GM19395 (cell line): ENCODE measurements around the gene SEMA4B.
A peak's percentile ranks its signal among the peaks of the same experiment; 100 is the strongest.

Experiments used
- ATAC-seq: cut with Tn5 transposase; IDR thresholded peaks from one replicate; pipeline ENCODE4 v1.9.1; 2021; ENCODE audit warnings: mild to moderate bottlenecking, moderate library complexity; ENCODE audit not compliant: unreplicated experiment

The SEMA4B gene

GRCh38 chr15:90225047-90225446, 23.9 kb downstream of the SEMA4B start:
- ATAC-seq, result no peak

- ATAC-seq, result no peak
These were observed 24.5 kb downstream of the SEMA4B start for GRCh38 chr15:90225504-90226234.

- ATAC-seq, result no peak
These were observed 26.2 kb downstream of the SEMA4B start for GRCh38 chr15:90227336-90227735.

GRCh38 chr15:90227816-90228772, 27.0 kb downstream of the SEMA4B start:
- ATAC-seq, result no peak

GRCh38 chr15:90228960-90229359, 27.8 kb downstream of the SEMA4B start:
- ATAC-seq, result no peak

- ATAC-seq, result no peak
These were observed 29.0 kb downstream of the SEMA4B start for GRCh38 chr15:90230071-90230494.

GRCh38 chr15:90230610-90231009, 29.5 kb downstream of the SEMA4B start:
- ATAC-seq, result no peak

- peak; percentile 32 for ATAC-seq
These were observed 30.2 kb downstream of the SEMA4B start for GRCh38 chr15:90231028-90232017.

- ATAC-seq, result no peak
These were observed 31.1 kb downstream of the SEMA4B start for GRCh38 chr15:90232196-90232595.

- no peak for ATAC-seq
These were observed 31.8 kb downstream of the SEMA4B start for GRCh38 chr15:90232941-90233386.

GRCh38 chr15:90233387-90234095, 32.4 kb downstream of the SEMA4B start, which contains the start of gene CIB1:
CIB1 (minus strand) TSS chr15:90233941; CDS start chr15:90233885, 56 bp downstream.
- ATAC-seq, result peak; percentile 72

- ATAC-seq, result peak; percentile 57
These were observed 33.2 kb downstream of the SEMA4B start, which contains the start of gene GDPGP1 for GRCh38 chr15:90234096-90234988. GDPGP1 (plus strand) TSS chr15:90234209; CDS start chr15:90240909, 6,700 bp downstream.

- no peak for ATAC-seq
These were observed 38.2 kb downstream of the SEMA4B start for GRCh38 chr15:90239371-90239770.

- ATAC-seq, result no peak
These were observed 39.7 kb downstream of the SEMA4B start for GRCh38 chr15:90240856-90241255.

GRCh38 chr15:90241343-90242192, 40.4 kb downstream of the SEMA4B start:
- no peak for ATAC-seq

GRCh38 chr15:90243943-90244639, 43.0 kb downstream of the SEMA4B start:
- no peak for ATAC-seq

GRCh38 chr15:90248789-90249202, 47.7 kb downstream of the SEMA4B start:
- no peak for ATAC-seq
